Lower leg skin (tissue), 3 donors: ENCODE data around the gene MYBPC1.

Source experiments
- POLR2A ChIP-seq, 2 donors: fragments of 450-650 bp; IDR thresholded peaks; one replicate each; pipeline ENCODE4 v1.6.1; 2016 to 2017; ENCODE audit warnings: antibody characterized with exemption in 2 of 2, mild to moderate bottlenecking in 1 of 2, moderate library complexity in 1 of 2
- TF ChIP-seq, protein P1 (sequence below), 3 donors: fragments of 450-650 bp; IDR thresholded peaks; one replicate each; pipeline ENCODE4 v1.5.1; 2016; ENCODE audit warnings: antibody characterized with exemption in 3 of 3, mild to moderate bottlenecking in 3 of 3, moderate library complexity in 2 of 3

- TF ChIP-seq, protein P1, sequence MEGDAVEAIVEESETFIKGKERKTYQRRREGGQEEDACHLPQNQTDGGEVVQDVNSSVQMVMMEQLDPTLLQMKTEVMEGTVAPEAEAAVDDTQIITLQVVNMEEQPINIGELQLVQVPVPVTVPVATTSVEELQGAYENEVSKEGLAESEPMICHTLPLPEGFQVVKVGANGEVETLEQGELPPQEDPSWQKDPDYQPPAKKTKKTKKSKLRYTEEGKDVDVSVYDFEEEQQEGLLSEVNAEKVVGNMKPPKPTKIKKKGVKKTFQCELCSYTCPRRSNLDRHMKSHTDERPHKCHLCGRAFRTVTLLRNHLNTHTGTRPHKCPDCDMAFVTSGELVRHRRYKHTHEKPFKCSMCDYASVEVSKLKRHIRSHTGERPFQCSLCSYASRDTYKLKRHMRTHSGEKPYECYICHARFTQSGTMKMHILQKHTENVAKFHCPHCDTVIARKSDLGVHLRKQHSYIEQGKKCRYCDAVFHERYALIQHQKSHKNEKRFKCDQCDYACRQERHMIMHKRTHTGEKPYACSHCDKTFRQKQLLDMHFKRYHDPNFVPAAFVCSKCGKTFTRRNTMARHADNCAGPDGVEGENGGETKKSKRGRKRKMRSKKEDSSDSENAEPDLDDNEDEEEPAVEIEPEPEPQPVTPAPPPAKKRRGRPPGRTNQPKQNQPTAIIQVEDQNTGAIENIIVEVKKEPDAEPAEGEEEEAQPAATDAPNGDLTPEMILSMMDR (IDR thresholded peaks at IDR 0.05): no peak
- TF ChIP-seq POLR2A (IDR thresholded peaks at IDR 0.05): no peak
These were observed 52.9 kb downstream of the MYBPC1 start for GRCh38 chr12:101647711-101648110.
